GM12878 (cell line): ENCODE measurements around the gene MMP19. TPM values are rescaled to one million over a fixed set of nuclear protein-coding genes. Genes with fewer than 3 reads are reported as not detected.
A peak's percentile ranks its signal among the peaks of the same experiment; 100 is the strongest.

Source experiments
- ATAC-seq: fragments of 200-7000 bp; cut with Tn5 transposase; 3 replicates; pipeline ENCODE4 v1.9.1; 2020; ENCODE audit warnings: mild to moderate bottlenecking, moderate library complexity
- BruUV-seq: library from RNA; stranded (reverse); fragments of 400-500 nt; replicated peaks from 2 replicates; lab custom pipeline; 2021; lab: Mats Ljungman, UMichigan
- CTCF ChIA-PET: fragments of 300-600 bp; sonication (Branson Sonifier 250); formaldehyde crosslinking; extraction: SDS; loops from one replicate; lab custom pipeline; 2021; ENCODE audit warnings: inconsistent platforms; lab: Yijun Ruan, JAX
- POLR2A ChIA-PET: fragments of 350-600 bp; formaldehyde crosslinking; extraction: SDS; loops from one replicate; lab custom pipeline; 2021; ENCODE audit warnings: inconsistent platforms; lab: Charles Lee
- RAD21 ChIA-PET: fragments of 300-600 bp; sonication (Branson Sonifier 250); formaldehyde crosslinking; loops from one replicate; lab custom pipeline; 2023; ENCODE audit warnings: antibody characterized with exemption; ENCODE audit not compliant: unreplicated experiment; lab: Charles Lee
- SMC1A ChIA-PET: fragments of 300-600 bp; sonication (Branson Sonifier 250); formaldehyde crosslinking; loops from one replicate; lab custom pipeline; 2023; ENCODE audit not compliant: unreplicated experiment, uncharacterized antibody; lab: Charles Lee
- DNase-seq: peaks from one replicate; pipeline ENCODE4 v3.0.0-alpha.2; 2011; ENCODE audit warnings: low read depth, low spot score
- FAIRE-seq: peaks from 3 replicates; lab custom pipeline; 2011; peaks lifted over from hg19 to GRCh38; lab: Jason Lieb, UNC
- H2AFZ ChIP-seq: 2 replicates; pipeline ENCODE4 v1.6.0; 2011; ENCODE audit warnings: low read depth, low read length, control low read depth; ENCODE audit not compliant: control insufficient read depth
- H3K27ac ChIP-seq: 2 replicates; pipeline ENCODE4 v1.5.1; 2011; ENCODE audit warnings: control low read depth; ENCODE audit not compliant: control insufficient read depth, insufficient read depth
- H3K27me3 ChIP-seq, 2 experiments: replicated peaks in 1 of 2; 2 replicates each; pipeline versions ENCODE4 v1.6.0 to v1.6.1; 2011; ENCODE audit warnings: low read length in 1 of 2; ENCODE audit not compliant: control insufficient read depth in 2 of 2, insufficient read depth in 2 of 2
- H3K36me3 ChIP-seq, 2 experiments: 2 replicates each; pipeline ENCODE4 v1.5.1; 2011; ENCODE audit warnings: low read length in 1 of 2; ENCODE audit not compliant: control insufficient read depth in 2 of 2, insufficient read depth in 2 of 2
- H3K4me1 ChIP-seq: 2 replicates; pipeline ENCODE4 v1.6.1; 2011; ENCODE audit warnings: mild to moderate bottlenecking, low read length, moderate library complexity, mixed read lengths; ENCODE audit not compliant: control insufficient read depth, insufficient read depth
- H3K4me2 ChIP-seq: 2 replicates; pipeline ENCODE4 v1.6.0; 2011; ENCODE audit warnings: control low read depth; ENCODE audit not compliant: control insufficient read depth, insufficient read depth
- H3K4me3 ChIP-seq: fragments of 200-600 bp; sonication (generic); 2 replicates; pipeline ENCODE4 v1.5.1; 2016
- H3K79me2 ChIP-seq: 2 replicates; pipeline ENCODE4 v1.6.0; 2011; ENCODE audit warnings: low read length; ENCODE audit not compliant: control insufficient read depth, insufficient read depth
- H3K9ac ChIP-seq: 2 replicates; pipeline ENCODE4 v1.8.0; 2011; ENCODE audit warnings: low read length, control low read depth, mixed read lengths; ENCODE audit not compliant: control insufficient read depth, insufficient read depth
- H3K9me3 ChIP-seq: replicated peaks from 3 replicates; pipeline ENCODE4 v1.5.1; 2011; ENCODE audit warnings: mild to moderate bottlenecking, low read length; ENCODE audit not compliant: control insufficient read depth, insufficient read depth
- H4K20me1 ChIP-seq: 2 replicates; pipeline ENCODE4 v1.6.0; 2011; ENCODE audit not compliant: control insufficient read depth, insufficient read depth
- BCL11A ChIP-seq: IDR thresholded peaks from 2 replicates; pipeline ENCODE4 v1.6.1; 2011; ENCODE audit warnings: low read depth, low read length
- BHLHE40 ChIP-seq, 2 experiments: fragments of 450-650 bp in 1 of 2; IDR thresholded peaks; 2 replicates each; pipeline ENCODE4 v1.6.1; 2011 to 2017; ENCODE audit warnings: low read depth in 2 of 2, borderline replicate concordance in 1 of 2, improper control_type of control experiment in 1 of 2, low read length in 1 of 2, mild to moderate bottlenecking in 1 of 2
- CHD1 ChIP-seq: IDR thresholded peaks from 2 replicates; pipeline ENCODE4 v1.6.1; 2012; ENCODE audit warnings: low read depth, low read length, improper control_type of control experiment
- EGR1 ChIP-seq, 2 experiments: IDR thresholded peaks; 1 replicate in 1 of 2; 2 replicates in 1 of 2; pipeline ENCODE4 v1.6.1; 2011 to 2012; ENCODE audit warnings: low read depth in 2 of 2, low read length in 2 of 2, borderline replicate concordance in 1 of 2, mild to moderate bottlenecking in 1 of 2, moderate library complexity in 1 of 2
- FOXM1 ChIP-seq: IDR thresholded peaks from 2 replicates; pipeline ENCODE4 v1.6.1; 2012; ENCODE audit warnings: low read depth, mild to moderate bottlenecking, inconsistent platforms, low read length, moderate library complexity
- JUNB ChIP-seq: IDR thresholded peaks from 2 replicates; pipeline ENCODE4 v1.6.1; 2016; ENCODE audit warnings: antibody characterized with exemption, mild to moderate bottlenecking
- MYB ChIP-seq: fragments of 150-350 bp; IDR thresholded peaks from 2 replicates; pipeline ENCODE4 v1.6.1; 2014; ENCODE audit warnings: mild to moderate bottlenecking, low read depth, low read length, borderline replicate concordance
- RB1 ChIP-seq: fragments of 450-650 bp; formaldehyde crosslinking; IDR thresholded peaks from 2 replicates; pipeline ENCODE4 v1.6.1; 2017; ENCODE audit warnings: mild to moderate bottlenecking, borderline replicate concordance
- RELA ChIP-seq: fragments of 450-650 bp; IDR thresholded peaks from 2 replicates; pipeline ENCODE4 v1.8.0; 2014; ENCODE audit warnings: borderline replicate concordance; ENCODE audit not compliant: partially characterized antibody
- SMAD5 ChIP-seq: IDR thresholded peaks from 2 replicates; pipeline ENCODE4 v1.6.1; 2016; ENCODE audit warnings: antibody characterized with exemption, low read depth
- SMARCA5 ChIP-seq: fragments of 450-650 bp; IDR thresholded peaks from 2 replicates; pipeline ENCODE4 v1.6.1; 2017; ENCODE audit warnings: mild to moderate bottlenecking
- SRF ChIP-seq, 2 experiments: IDR thresholded peaks; 2 replicates each; pipeline ENCODE4 v1.6.1; 2011; ENCODE audit warnings: low read depth in 2 of 2, low read length in 2 of 2, mild to moderate bottlenecking in 1 of 2, moderate library complexity in 1 of 2
- SUPT20H ChIP-seq: IDR thresholded peaks from 2 replicates; pipeline ENCODE4 v1.6.1; 2011; ENCODE audit warnings: low read depth, mild to moderate bottlenecking, low read length, moderate library complexity, borderline replicate concordance; ENCODE audit not compliant: control insufficient read depth
- TBL1XR1 ChIP-seq: IDR thresholded peaks from 2 replicates; pipeline ENCODE4 v1.6.1; 2012; ENCODE audit warnings: low read depth, low read length, improper control_type of control experiment
- YY1 ChIP-seq: IDR thresholded peaks from 2 replicates; pipeline ENCODE4 v1.6.1; 2011; ENCODE audit warnings: low read depth, mild to moderate bottlenecking, low read length
- ZNF24 ChIP-seq: fragments of 450-650 bp; IDR thresholded peaks from 2 replicates; pipeline ENCODE4 v1.6.1; 2017; ENCODE audit warnings: antibody characterized with exemption, mild to moderate bottlenecking
- WGBS: methylation state at CpG from one replicate; pipeline ENCODE4 v1.1.6; 2016; ENCODE audit warnings: low lambda C conversion rate; ENCODE audit not compliant: insufficient replicate concordance, insufficient coverage; ENCODE audit errors: missing lambda C conversion rate; 5-methylcytosine and 5-hydroxymethylcytosine counted together
- in situ Hi-C: fragments of 300-500 bp; cut with MboI; formaldehyde crosslinking; loops from 9 replicates; pipeline ENCODE4 v1.14.3; 2018; ENCODE audit warnings: mixed read lengths
- intact Hi-C: fragments of 100-400 bp; cut with micrococcal nuclease; formaldehyde crosslinking; loops from one replicate; pipeline ENCODE4 v1.14.2; 2022; ENCODE audit not compliant: unreplicated experiment
- polyA plus RNA-seq, 11 experiments: library from polyadenylated mRNA; depleted of rRNA in 4 of 11; unstranded in 6 of 11; stranded (reverse) in 5 of 11; fragments of >200 nt; fragmentation: Nextera tagmentation in 4 of 11; fragmentation: Illumina TruSeq in 1 of 11; extraction: Ambion mirVana in 4 of 11; extraction: Trizol in 1 of 11; gene quantifications; 1 replicate in 1 of 11; 2 replicates in 10 of 11; pipeline versions ENCODE4 v1.2.1 to v1.2.3, GENCODE V29; 2011 to 2016; ENCODE audit warnings: inconsistent platforms in 2 of 11, missing spikeins in 2 of 11, low read depth in 1 of 11
- total RNA-seq, 4 experiments: library from RNA; depleted of rRNA in 3 of 4; stranded (reverse); fragments of >200 nt in 3 of 4; fragmentation: Illumina TruSeq in 1 of 4; extraction: Trizol in 1 of 4; gene quantifications; 2 replicates each; pipeline versions ENCODE4 v1.2.1 to v1.2.3, GENCODE V29; 2013 to 2021
- TF ChIP-seq, protein P1 (sequence below): fragments of 450-650 bp; IDR thresholded peaks from 2 replicates; pipeline ENCODE4 v1.6.1; 2017; ENCODE audit warnings: borderline replicate concordance
- TF ChIP-seq, protein P2 (sequence below): IDR thresholded peaks from 2 replicates; pipeline ENCODE4 v1.6.1; 2012; ENCODE audit warnings: low read length, inconsistent platforms

The MMP19 gene
- total and polyA plus RNA-seq, 10 of the 15 experiments (the other 5 are each of a cell fraction or from before 2014, with no cell fraction given), result 0.03 to 0.04 (median 0.04) TPM; not detected in 7

DNA sequence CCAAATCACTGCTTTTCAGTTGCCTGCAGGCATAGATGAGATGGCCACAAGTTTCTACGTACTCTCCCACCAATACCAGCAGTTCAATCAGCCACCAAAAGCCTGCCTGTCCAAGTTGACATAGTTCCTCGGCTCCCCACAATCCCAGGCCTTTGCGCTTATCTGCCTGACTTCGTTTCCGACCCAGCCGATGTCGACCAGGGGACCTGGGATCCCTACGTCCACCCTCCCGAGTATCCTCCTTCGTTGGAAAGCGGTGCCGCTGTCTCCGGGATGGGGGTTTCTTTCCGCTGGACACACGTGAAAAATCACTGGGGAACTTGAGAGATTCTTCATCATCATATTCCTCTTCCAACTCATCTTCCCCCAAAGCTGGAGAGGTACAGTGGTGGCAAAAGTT, 14.9 kb downstream of the MMP19 start:
- SMC1A ChIA-PET, result interaction anchor here (0.9 to 2.1 kb wide), 7 partner anchors 10 to 195 kb away, joined by 3 to 20 read pairs (median 4); partner anchors contain the start of genes ORMDL2 and SARNP
- Histone ChIP-seq H3K9ac (peak overlapping the region; percentile 5; the same call in 1 of the 2 replicates), H3K9me3 (no peaks in the 10 kb centered on the region), H3K27me3 (no peaks in the 10 kb centered on the region), H3K27ac (peak overlapping the region; percentile 55), H3K79me2 (peaks cover 58% of the 10 kb centered on the region), H2AFZ (no peak overlapping the region), H3K4me2 (peak overlapping the region; percentile 85), H4K20me1 (no peaks in the 10 kb centered on the region), H3K4me3 (peak overlapping the region; percentile 90), H3K36me3 (peaks cover 0 to 6% of the 10 kb centered on the region in 2 experiments; a peak in 2 of 4 replicates), H3K4me1 (peaks cover 21% of the 10 kb centered on the region; the same call in 1 of the 2 replicates)
- RAD21 ChIA-PET, result interaction anchor here (1.1 to 2.1 kb wide), 8 partner anchors 10 to 146 kb away, joined by 4 to 35 read pairs (median 7); partner anchors contain the start of genes ORMDL2, RAB5B and SARNP
- DNase-seq (no peak), FAIRE-seq (no peak), ATAC-seq (no peak)
- no TSS peak for BruUV-seq
- WGBS, result 83% methylated on average over 15 of the region's 15 CpGs
- intact Hi-C loops (loop anchor here (2.0 to 5.0 kb wide), 4 partner anchors 89 to 289 kb away; partner anchors contain the start of genes PA2G4, RPL41, RPS26 and ZC3H10), in situ Hi-C loops (loop anchor here (5.0 kb wide), 1 partner anchor 99 kb away; the partner anchor contains the start of gene PYM1)
- CTCF ChIA-PET, result interaction anchor here (0.9 to 5.7 kb wide), 11 partner anchors 9 to 112 kb away, joined by 3 to 89 read pairs (median 5); partner anchors contain the start of genes ORMDL2, PYM1 and SARNP
- POLR2A ChIA-PET, result interaction anchor here (0.7 to 5.5 kb wide), 5 partner anchors 10 to 117 kb away, joined by 3 to 103 read pairs (median 4); partner anchors contain the start of genes ORMDL2 and SARNP
- no peak for TF ChIP-seq RB1
- no peak for TF ChIP-seq SRF (IDR thresholded peaks at IDR 0.05; ENCODE audit: low read depth in 2 of 2, low read length in 2 of 2)
- TF ChIP-seq EGR1 (IDR thresholded peaks at IDR 0.05; ENCODE audit: borderline replicate concordance in 1 of 2, low read depth in 2 of 2, low read length in 2 of 2), result no peak
- TF ChIP-seq BHLHE40 (IDR thresholded peaks at IDR 0.05; ENCODE audit: borderline replicate concordance in 1 of 2, low read depth in 2 of 2, low read length in 1 of 2), result no peak
- TF ChIP-seq BCL11A, result no peak
- TF ChIP-seq TBL1XR1, result no peak
- no peak for TF ChIP-seq FOXM1
- TF ChIP-seq, protein P1, sequence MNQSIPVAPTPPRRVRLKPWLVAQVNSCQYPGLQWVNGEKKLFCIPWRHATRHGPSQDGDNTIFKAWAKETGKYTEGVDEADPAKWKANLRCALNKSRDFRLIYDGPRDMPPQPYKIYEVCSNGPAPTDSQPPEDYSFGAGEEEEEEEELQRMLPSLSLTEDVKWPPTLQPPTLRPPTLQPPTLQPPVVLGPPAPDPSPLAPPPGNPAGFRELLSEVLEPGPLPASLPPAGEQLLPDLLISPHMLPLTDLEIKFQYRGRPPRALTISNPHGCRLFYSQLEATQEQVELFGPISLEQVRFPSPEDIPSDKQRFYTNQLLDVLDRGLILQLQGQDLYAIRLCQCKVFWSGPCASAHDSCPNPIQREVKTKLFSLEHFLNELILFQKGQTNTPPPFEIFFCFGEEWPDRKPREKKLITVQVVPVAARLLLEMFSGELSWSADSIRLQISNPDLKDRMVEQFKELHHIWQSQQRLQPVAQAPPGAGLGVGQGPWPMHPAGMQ, result no peak
- no peak for TF ChIP-seq ZNF24
- TF ChIP-seq, protein P2, sequence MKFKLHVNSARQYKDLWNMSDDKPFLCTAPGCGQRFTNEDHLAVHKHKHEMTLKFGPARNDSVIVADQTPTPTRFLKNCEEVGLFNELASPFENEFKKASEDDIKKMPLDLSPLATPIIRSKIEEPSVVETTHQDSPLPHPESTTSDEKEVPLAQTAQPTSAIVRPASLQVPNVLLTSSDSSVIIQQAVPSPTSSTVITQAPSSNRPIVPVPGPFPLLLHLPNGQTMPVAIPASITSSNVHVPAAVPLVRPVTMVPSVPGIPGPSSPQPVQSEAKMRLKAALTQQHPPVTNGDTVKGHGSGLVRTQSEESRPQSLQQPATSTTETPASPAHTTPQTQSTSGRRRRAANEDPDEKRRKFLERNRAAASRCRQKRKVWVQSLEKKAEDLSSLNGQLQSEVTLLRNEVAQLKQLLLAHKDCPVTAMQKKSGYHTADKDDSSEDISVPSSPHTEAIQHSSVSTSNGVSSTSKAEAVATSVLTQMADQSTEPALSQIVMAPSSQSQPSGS, result no peak
- TF ChIP-seq JUNB, result no peak
- no peak for TF ChIP-seq RELA
- no peak for TF ChIP-seq MYB
- TF ChIP-seq SUPT20H, result no peak
- no peak for TF ChIP-seq SMAD5
- no peak for TF ChIP-seq SMARCA5
- no peak for TF ChIP-seq CHD1
- TF ChIP-seq YY1, result no peak
